DLD1 (cell line): Measurements from ENCODE around the gene RER1.
"Not testable (repeated sequence)": the region's sequence is repeated elsewhere in the genome, so short reads cannot be mapped to it uniquely, and the experiment has no call there.

ENCODE experiments used
- in situ Hi-C: cut with HindIII; loops from 2 replicates; pipeline ENCODE4 v1.10.0; 2017; ENCODE audit warnings: low sequenced_read_pairs

RER1 gene

DNA sequence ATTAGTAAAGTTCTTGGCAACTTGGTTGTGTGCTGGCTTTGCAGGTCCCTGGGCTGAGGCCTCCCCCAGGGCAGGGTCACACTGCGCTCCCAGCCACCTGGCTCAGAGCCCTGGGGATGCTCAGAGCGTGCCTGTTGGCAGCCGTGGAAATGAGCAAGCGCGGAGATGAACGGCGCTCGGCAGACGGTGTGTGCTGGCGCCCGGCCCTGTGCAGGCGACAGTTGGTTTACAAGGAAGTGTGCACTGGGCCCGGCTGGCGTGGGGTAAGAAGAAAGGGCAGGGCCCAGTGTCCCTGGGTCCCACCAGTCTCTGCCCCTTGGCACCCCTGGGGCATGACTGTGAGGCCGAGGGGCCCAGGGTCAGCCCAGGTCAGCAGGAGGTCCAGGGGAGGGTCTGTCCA lies 46.4 kb downstream of the RER1 start:
- in situ Hi-C loops, result no loop called here

DNA sequence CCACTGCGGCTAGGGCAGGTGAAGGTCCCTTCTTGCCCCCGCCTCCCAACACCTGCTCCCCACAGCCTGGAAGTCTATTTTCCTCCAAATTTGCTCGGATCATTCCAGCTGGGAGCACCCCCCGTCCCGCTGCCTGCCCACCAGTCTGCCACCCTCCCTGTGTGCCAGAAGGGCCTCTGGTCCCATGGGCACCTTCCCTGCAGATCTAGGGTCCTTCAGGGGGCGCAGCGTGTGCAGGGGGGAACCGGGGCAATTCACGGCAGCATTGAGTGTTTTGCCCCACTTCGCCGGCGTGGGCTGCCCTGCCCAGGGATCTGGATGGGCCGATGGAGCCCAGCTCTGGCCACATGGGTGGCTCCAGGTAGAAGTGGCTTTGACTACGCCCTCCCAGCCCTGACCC lies 47.0 kb downstream of the RER1 start:
- in situ Hi-C loops, result no loop called here

DNA sequence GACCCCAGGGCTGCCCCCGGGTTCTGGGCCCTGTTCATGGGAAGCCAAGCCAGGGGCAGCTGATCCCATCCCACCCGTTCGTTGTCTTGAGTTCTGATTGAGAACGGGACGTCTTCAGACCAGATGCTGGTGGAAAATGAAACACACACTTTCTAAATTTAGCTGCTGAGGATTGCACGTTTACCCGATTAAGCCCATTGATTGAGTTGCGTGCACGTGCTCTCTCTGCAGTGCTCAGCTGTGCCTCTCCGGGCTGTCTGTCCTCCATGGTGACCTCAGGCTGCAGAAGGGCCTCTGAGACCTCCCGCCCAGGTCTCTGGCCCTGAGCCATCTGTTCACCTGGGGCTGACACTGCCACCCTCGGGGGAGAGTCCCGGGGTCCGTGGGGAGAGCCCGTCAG lies 47.7 kb downstream of the RER1 start:
- in situ Hi-C loops, result no loop called here

DNA sequence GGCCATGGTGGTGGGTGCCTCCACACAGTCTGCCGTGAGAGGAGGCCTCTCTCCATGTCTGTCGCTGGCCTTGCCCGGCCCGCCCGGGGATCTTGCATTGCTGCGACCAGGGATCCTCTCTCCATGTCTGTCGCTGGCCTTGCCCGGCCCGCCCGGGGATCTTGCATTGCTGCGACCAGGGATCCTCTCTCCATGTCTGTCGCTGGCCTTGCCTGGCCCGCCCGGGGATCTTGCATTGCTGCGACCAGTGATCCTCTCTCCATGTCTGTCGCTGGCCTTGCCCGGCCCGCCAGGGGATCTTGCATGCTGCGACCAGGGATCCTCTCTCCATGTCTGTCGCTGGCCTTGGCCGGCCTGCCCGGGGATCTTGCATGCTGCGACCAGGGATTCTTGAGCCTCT lies 48.7 kb downstream of the RER1 start:
- in situ Hi-C loops, result not testable (repeated sequence)

DNA sequence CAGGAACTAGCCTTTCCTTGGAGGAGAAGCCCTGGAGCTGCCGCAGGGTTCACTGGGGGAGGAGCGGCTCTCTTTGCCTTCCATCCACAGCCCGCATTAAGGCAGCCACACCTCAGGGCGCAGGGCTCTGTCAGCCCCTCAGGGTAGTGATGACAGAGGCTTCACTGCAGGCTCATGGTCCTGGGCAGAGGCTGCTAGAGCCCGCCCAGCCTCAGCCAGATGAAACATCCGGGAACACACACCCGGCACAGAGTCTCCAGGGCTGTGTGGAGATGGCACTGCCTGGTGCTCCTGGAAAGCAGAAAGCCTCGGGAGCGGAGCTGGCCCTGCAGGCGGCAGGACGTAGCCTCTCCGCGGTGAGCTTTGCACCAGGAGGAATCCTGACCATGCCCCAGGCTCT lies 50.1 kb downstream of the RER1 start:
- in situ Hi-C loops, result no loop called here

DNA sequence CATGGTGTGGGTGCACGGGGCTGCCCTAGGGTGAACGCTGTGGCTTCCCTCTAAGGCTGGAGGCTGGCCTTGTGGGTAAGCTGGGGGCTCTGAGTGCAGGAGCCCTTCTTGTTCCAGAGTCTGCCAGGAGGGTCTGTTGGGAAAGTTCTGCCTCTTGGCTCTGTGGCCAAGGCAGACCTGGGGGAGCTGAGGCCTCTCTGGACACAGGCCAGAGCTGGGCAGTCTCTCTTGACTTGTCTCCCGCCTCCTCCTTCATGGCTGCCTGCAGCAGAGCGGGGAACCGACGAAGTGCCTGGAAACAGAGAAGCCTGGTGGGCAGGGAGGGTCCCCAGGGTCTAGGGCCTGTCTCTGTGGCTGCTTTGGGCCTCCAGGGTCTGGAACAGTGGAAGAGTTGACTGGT lies 51.0 kb downstream of the RER1 start:
- in situ Hi-C loops, result no loop called here

DNA sequence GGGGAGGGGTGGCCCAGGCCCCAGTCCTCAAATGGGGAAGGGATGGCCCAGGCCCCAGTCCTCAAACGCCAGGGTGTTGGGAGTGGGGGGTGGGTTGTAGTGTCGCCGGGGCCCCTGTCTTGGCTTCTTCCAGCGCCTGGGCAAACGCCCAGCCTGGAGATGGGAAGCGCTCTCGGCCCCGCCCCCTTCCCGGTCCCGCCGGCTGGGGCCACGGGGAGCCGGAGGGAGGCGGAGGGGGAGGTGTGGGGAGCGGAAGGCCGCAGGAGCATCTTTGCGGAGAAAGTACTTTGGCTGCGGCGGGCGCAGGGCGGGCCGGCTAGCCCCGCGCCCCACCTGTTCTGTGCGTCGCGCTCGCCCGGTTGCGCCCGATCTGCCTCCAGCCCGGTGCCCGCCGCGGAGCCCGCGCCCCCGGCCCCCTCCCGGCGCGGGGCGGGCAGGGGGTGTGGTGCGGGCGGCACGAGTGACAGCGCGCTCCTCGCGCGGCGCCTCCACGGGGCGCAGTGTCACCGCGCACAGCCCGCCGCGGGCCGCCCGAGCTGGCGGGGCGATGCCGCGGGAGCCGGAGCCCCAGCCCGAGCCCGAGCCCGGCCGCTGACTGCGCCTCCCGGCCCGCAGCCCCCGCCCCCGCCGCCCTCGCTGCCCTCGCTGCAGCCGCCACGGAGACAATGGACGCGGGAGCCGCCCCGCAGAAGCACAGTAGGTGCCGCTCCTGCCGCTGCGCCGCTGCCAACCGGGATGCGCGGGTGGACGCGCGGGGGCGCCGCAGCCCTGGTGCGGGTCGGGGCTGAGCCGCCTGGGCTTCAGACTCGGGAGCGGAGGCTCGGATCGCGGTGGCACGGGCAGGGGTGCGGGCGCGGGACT lies 51.9 kb downstream of the RER1 start:
- in situ Hi-C loops, result no loop called here

DNA sequence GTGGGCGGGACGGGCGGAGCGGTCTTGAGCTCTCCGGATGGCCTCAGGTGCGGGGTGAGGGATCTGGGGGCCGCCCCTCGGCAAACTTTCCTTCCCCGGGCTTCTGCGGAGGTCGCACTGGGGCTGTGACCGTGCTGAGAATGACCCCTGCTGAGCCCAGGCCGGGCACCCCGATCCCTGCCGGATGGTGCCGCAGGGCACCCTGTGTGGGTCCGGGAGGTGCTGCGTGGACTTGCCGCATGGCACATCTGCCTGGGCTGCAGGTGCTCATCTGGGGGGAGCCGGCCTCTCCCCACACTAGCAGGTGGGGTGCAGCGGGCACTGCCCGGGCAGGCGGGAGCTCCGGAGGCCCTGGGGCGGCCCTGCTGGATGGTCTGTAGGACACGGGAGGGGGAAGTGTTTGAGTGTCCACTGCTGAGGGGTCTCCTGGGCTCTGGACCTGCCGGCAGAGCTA lies 52.5 kb downstream of the RER1 start:
- in situ Hi-C loops, result no loop called here

DNA sequence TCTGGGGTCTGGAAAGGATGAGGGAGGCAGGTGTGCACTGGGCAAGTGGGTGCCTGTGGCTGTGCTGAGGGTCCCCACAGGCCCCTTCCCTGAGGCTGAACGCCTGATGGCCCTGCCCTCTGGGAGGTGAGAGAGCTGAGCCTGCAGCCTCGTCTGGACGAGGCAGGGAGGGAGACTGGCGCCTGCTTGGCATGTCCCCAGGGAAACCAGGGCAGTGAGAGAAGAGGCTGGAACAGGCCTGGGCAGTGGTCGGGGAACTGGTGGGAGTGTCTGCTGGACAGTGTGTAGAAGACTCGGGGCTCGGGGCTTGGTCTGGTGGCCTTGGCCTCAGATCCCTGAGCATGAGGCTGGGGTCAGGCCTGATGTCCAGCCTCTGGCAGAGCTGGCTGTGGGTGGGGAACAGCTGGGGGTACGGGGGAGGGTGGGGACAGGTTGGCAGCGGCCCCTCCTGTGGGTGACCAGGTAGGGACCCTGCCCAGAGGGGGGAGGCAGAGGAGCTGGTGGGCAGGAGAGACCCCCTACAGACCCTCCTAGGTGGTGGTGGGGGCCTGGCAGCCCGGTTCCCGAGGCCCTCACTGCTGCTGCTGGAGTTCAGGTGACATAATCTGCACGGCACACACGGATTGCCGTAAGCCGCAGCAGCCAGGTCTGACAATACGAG lies 53.7 kb downstream of the RER1 start:
- in situ Hi-C loops, result no loop called here

DNA sequence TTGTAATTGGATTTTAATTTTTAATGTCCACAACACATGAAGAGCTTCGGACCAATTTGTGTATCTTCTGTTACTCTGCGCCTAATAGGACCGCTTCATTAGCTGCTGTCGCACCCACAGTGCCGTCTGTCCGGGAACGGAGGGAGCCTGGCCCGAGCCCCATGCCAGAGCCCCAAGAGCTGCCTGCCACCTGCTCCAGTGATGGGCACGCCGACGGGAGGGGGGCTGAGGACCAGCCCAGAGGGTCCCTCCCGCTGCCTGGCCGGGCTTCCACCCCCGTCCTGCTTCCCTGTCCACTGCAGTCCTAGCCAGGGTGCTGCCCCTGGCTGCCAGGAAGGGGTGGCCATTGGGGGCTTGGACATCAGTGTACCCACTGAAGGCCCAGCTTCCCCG lies 54.2 kb downstream of the RER1 start:
- in situ Hi-C loops, result no loop called here

DNA sequence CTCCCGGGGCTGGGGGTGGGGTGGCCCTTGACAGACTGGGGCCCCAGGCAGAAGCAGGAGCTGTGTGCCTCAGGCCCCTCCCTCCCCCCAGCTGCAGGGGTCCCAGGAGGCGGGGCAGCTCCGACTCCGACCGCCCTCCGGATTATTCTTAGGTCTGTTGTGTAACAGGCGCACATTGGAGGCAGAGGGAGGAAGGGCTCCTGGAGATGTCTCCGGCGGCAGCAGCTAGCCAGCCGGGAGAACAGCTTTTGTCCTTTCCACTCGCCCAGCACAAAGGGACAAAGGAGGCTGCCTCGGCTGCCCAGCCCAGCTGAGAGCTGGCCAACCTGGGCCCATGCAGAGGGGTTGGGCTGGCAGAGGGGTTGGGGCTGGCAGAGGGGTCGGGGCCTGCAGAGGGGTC lies 54.8 kb downstream of the RER1 start:
- in situ Hi-C loops, result no loop called here

DNA sequence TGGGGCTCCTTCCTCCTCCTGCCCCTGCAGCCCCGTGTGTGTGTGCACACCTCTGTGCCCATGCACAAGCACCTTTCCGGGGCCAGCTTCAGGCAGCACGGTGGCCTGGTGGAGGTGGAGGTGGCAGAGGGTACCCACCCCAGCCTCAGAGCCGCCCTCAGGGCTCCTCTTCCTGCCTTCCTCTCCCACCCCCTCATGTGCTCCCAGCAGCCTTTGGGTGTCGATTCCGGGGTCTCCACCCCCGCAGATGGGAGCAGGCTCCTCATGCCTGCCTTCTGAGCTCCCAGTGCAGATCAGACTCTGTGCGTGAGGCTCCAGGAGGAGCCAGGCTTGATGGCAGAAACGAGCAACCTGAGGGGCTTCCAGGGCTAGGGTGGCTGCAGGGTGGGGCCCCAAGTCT lies 55.2 kb downstream of the RER1 start:
- in situ Hi-C loops, result no loop called here

DNA sequence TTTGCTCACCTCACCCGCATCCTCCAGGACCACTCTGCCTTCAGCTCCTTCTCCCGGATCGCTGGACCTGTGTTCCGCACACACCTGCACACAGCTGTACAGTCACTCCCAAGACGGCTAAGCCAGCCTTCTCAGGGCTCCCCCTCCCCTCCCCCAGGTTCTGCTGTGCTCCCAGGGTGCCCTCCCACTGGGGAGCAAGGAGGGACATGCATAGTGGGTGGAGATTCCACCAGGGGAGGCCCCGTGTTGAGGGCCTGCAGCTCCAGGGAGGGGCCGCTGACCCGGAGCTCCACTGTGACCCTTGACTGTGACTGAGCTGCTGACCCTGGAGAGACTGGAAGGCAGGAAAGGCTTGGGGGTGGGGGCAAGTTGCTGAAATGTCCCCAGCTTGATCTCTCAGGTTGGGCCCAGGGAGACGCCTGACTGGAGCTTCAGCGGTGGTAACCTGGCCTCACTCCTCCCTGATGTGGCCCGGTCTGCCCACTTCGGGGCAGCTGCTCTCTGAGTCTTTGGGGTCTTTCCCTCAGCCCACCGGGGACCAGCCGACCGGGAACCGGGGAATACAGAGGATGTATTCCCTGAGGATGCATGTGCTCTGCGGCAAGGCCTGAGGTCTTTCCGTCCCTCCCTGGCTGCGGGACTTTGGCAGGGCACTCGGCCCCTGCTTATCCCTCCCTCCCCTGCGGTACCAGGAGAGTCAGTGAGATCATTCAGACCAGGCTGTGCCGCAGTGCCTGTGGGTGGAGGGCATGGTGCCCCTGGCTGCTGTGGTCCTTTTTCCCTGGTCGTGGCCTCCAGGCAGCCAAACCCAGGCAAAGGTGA lies 55.8 kb downstream of the RER1 start:
- in situ Hi-C loops, result no loop called here

DNA sequence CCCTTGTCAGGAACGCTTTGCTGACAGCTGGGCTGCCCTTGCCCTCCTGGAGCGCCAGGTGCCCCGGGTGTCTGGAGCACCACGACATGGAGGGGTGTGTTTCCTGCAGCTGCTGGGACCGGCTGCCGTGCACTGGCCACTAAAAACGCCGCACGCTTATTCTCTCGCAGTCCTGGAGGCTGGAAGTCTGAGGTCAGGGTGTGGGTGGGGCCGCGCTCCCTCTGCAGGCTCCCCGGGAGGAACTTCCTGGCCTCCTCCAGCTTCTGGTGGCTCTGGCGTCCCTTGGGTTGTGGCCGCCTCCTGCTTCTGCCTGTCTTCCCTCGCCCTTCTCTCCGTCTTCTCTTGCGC lies 56.4 kb downstream of the RER1 start:
- in situ Hi-C loops, result no loop called here

DNA sequence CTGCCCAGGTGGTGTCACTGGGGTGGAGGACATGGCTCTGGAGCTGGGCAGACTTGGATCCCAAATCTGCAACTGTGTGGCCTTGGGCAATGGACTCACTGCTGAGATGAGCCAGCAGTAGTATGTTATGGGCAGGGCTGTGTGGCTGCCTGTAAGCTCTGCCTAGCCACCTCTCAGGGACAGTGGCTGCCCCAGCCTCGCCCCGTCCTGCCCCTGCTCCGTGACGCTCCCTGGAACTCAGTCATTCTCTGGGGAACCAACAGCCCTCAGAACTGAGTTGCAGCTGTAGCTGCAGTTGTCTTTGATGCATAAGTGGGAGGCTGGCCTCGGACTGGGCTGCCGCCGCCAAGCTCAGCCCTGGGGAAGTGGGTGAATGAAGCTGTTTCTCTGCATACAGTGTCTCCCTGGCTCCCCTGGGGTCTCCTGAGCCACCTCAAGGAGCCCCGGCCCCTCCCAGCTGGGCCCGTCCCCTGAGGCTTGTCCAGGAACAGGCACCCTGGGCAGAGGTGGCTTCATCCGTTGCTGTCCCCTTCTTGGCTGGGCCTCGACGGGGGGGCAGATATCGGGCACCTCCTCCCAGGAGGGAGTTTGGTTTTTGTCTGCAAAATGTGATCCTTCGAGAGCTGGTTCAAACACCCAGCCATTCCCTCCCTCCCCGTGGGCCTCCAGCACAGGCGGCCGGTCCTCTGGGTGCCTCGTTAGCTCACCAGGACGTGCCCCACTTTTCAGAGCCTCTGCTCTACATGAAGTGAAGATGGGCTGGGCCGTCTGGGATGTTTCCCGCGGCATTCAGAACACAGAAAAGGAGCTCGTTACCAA lies 58.2 kb downstream of the RER1 start:
- in situ Hi-C loops, result no loop called here

DNA sequence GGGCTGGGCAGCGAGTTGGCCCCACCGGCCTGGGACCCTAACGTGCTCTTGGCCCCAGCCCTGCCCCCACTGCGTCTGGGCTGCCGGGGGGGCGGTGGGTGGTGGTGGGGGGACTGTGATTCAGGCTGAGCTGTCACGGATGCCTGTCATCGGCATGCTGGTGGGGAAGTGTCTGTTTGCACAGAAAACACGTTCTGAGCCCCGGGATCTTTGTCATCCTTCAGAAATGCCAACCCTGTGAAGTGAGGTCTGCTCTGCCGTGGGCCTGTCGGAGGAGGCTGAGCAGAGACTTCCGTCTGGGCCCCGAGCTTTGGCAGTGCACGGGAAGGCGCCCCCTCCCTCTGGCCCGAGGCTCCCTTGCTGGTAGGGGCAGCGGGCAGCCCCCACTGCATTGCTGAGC lies 60.1 kb downstream of the RER1 start:
- in situ Hi-C loops, result no loop called here

DNA sequence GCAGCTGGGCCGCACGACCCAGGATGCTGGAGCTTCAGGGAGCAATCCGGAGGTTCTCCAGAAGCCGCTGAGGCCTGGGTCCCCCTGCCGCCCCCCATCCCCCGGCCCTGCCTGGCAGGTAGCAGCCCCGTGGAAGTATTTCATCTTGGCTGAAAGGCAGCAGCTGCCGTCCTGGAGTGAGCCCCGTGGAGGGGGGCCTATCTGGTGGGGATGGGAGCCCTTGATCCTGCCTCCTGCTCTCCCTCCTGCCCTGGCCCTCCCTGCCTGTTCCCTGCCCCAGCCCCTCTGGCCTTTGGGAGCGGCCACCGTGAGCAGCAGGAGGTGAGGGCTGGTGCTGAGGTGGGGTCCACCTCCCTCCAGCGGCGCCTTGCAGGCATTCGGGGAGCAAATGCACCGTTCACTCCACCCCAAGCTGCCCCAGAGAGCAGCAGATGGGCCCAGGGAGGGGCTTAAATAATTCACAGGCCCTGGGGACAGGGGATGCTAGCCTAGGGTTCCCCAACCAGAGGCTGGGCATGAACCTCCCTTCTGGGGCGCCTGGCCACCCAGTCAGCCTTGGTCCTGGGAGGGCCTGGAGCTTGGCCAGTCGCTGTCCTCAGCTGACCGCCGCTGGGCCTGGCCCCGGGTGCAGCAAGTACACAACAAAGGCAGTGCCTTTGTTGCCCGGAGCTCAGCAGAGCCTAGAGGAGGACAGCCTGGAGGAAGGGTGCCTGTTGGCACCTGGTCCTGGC lies 60.7 kb downstream of the RER1 start:
- in situ Hi-C loops, result no loop called here

DNA sequence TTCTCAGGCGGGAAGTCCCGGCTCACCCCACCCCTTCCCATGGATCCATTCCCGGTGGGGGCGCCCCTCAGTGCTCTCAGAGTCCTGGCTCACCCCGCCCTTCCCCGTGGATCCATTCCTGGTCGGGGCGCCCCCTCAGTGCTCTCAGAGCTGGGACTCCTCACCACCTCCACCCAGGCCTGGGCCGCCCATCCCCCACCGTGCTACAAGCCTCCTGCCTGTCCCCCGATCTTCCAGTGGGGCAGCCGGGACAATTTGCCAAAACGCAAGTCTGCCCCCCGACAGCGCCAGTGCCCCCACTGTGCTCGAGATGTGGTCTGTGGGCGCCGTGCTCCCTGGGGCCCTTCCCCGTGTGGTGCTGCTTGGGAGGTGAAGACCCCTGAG lies 61.3 kb downstream of the RER1 start:
- in situ Hi-C loops, result no loop called here

DNA sequence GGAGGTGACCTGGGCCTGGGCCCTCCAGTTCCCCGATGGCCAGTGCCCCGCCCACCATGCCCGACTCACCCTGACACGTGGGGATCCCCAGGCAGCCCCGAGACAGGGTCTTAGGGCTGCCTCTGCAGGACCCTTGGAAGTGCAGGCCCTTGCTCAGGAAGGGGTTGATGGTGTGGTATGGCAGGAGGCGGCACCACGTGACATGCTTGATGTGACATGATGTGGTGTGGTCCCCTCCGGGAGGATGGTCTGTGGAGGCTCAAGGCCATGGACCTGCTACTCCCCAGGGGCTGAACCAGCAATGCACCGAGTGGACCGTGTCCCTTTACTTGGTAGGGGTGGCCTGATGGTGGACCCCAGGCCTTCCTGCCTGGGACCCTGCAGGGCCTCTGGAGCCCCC lies 62.6 kb downstream of the RER1 start:
- in situ Hi-C loops, result no loop called here
